A549 (cell line): ENCODE data around the gene RAD51B.

Experiments used
- CTCF ChIP-seq: fragments of >200 bp; sonication (Bioruptor Twin); formaldehyde crosslinking; IDR thresholded peaks from 3 replicates; pipeline ENCODE4 v1.5.1; 2016
- HDAC2 ChIP-seq: fragments of 200-600 bp; sonication (generic); IDR thresholded peaks from 2 replicates; pipeline ENCODE4 v1.6.1; 2016
- HEYL ChIP-seq: fragments of 250-450 bp; sonication (Bioruptor Pico); IDR thresholded peaks from 2 replicates; pipeline ENCODE4 v1.8.0; 2021; ENCODE audit warnings: mild to moderate bottlenecking, moderate library complexity
- HOXA7 ChIP-seq: fragments of 250-450 bp; sonication (Bioruptor Pico); IDR thresholded peaks from 2 replicates; pipeline ENCODE4 v1.5.0; 2020; ENCODE audit warnings: mild to moderate bottlenecking, moderate library complexity
- NR3C1 ChIP-seq: fragments of >200 bp; sonication (Bioruptor Twin); formaldehyde crosslinking; IDR thresholded peaks from 3 replicates; pipeline ENCODE4 v1.6.1; 2017
- POLR2A ChIP-seq: IDR thresholded peaks from 2 replicates; pipeline ENCODE4 v1.6.1; 2012; ENCODE audit warnings: mild to moderate bottlenecking, low read length

GRCh38 chr14:68527329-68527851, 707.8 kb downstream of the RAD51B start:
- TF ChIP-seq HOXA7 (no peak), CTCF (no peak), HDAC2 (no peak), POLR2A (no peak), NR3C1 (no peak), HEYL (CRISPR knock-in tag) (no peak)
